Endothelial cell of umbilical vein (primary cell): Measurements from ENCODE around the gene ATOSA. TPM values are rescaled to one million over a fixed set of nuclear protein-coding genes. Genes with fewer than 3 reads are reported as not detected.

ENCODE experiments used
- BruUV-seq: library from RNA; stranded (reverse); fragments of 400-500 nt; replicated peaks from 2 replicates; lab custom pipeline; 2021; lab: Mats Ljungman, UMichigan
- CTCF ChIA-PET: fragments of 300-600, 350-600 bp; sonication (Branson Sonifier 250); formaldehyde crosslinking; loops from one replicate; lab custom pipeline; 2021; ENCODE audit warnings: antibody characterized with exemption, inconsistent platforms; lab: Charles Lee
- POLR2A ChIA-PET: fragments of 300-600, 350-600 bp; sonication (Branson Sonifier 250); formaldehyde crosslinking; loops from one replicate; lab custom pipeline; 2021; ENCODE audit warnings: antibody characterized with exemption, inconsistent platforms; lab: Charles Lee
- DNase-seq: peaks from one replicate; pipeline ENCODE4 v3.0.0-alpha.2; 2011; ENCODE audit warnings: low read depth, low spot score
- FAIRE-seq: peaks from 2 replicates; lab custom pipeline; 2011; peaks lifted over from hg19 to GRCh38; lab: Jason Lieb, UNC
- H2AFZ ChIP-seq: 2 replicates; pipeline ENCODE4 v1.6.0; 2012; ENCODE audit warnings: low read depth, low read length, control low read depth, inconsistent platforms
- H3K27ac ChIP-seq: 2 replicates; pipeline ENCODE4 v1.5.1; 2011; ENCODE audit warnings: low read depth, mild to moderate bottlenecking, control low read depth, low read length, moderate library complexity; ENCODE audit not compliant: insufficient read depth
- H3K27me3 ChIP-seq, 2 experiments: 2 replicates each; pipeline versions ENCODE4 v1.6.0 to v1.6.1; 2011; ENCODE audit warnings: low read length in 2 of 2, mixed read lengths in 1 of 2; ENCODE audit not compliant: control insufficient read depth in 2 of 2, insufficient read depth in 2 of 2
- H3K36me3 ChIP-seq, 2 experiments: 2 replicates in 1 of 2; 3 replicates in 1 of 2; pipeline ENCODE4 v1.5.1; 2011; ENCODE audit warnings: low read length in 2 of 2, mild to moderate bottlenecking in 1 of 2, moderate library complexity in 1 of 2; ENCODE audit not compliant: control insufficient read depth in 2 of 2, insufficient read depth in 2 of 2; ENCODE audit errors: extremely low read depth in 1 of 2
- H3K4me1 ChIP-seq: 3 replicates; pipeline ENCODE4 v1.5.1; 2011; ENCODE audit warnings: mild to moderate bottlenecking, low read length; ENCODE audit not compliant: control insufficient read depth, insufficient read depth; ENCODE audit errors: extremely low read depth
- H3K4me2 ChIP-seq: 2 replicates; pipeline ENCODE4 v1.6.1; 2011; ENCODE audit warnings: low read length, control low read depth, mixed read lengths; ENCODE audit not compliant: insufficient read depth
- H3K4me3 ChIP-seq, 3 experiments: fragments of 200-600 bp in 1 of 3; sonication (generic), shearing (Covaris generic) in 1 of 3; replicated peaks in 1 of 3; 2 replicates each; pipeline ENCODE4 v1.5.1; 2011 to 2016; ENCODE audit warnings: control low read depth in 3 of 3, low read length in 3 of 3, mild to moderate bottlenecking in 2 of 3, inconsistent platforms in 1 of 3, low read depth in 1 of 3, moderate library complexity in 1 of 3; ENCODE audit not compliant: insufficient read depth in 1 of 3
- H3K79me2 ChIP-seq: 2 replicates; pipeline ENCODE4 v1.6.0; 2012; ENCODE audit warnings: low read length, inconsistent platforms; ENCODE audit not compliant: control insufficient read depth, insufficient read depth
- H3K9ac ChIP-seq: replicated peaks from 2 replicates; pipeline ENCODE3; 2011; ENCODE audit warnings: low read length, control low read depth; ENCODE audit not compliant: insufficient read depth; ENCODE audit errors: extremely low read depth
- H3K9me1 ChIP-seq: replicated peaks from 3 replicates; pipeline ENCODE4 v1.6.0; 2011; ENCODE audit warnings: mild to moderate bottlenecking, low read length; ENCODE audit not compliant: control insufficient read depth, insufficient read depth; ENCODE audit errors: extremely low read depth
- H3K9me3 ChIP-seq: replicated peaks from 2 replicates; pipeline ENCODE4 v1.5.1; 2012; ENCODE audit warnings: low read length, inconsistent platforms; ENCODE audit not compliant: control insufficient read depth, insufficient read depth
- H4K20me1 ChIP-seq: replicated peaks from 2 replicates; pipeline ENCODE3; 2011; ENCODE audit warnings: mild to moderate bottlenecking, low read length; ENCODE audit not compliant: control insufficient read depth, insufficient read depth; ENCODE audit errors: extremely low read depth
- EZH2 ChIP-seq: IDR thresholded peaks from 2 replicates; pipeline ENCODE4 v1.6.1; 2012; ENCODE audit warnings: borderline replicate concordance, low read depth, mild to moderate bottlenecking, moderate library complexity, low read length, inconsistent platforms; ENCODE audit not compliant: severe bottlenecking
- FOS ChIP-seq: IDR thresholded peaks from 2 replicates; pipeline ENCODE4 v1.6.1; 2011; ENCODE audit warnings: mild to moderate bottlenecking, low read length, moderate library complexity, borderline replicate concordance; ENCODE audit not compliant: insufficient read depth
- GATA2 ChIP-seq: IDR thresholded peaks from 2 replicates; pipeline ENCODE4 v1.7.0; 2011; ENCODE audit warnings: low read depth, mild to moderate bottlenecking, moderate library complexity, mixed read lengths, low read length; ENCODE audit not compliant: insufficient read length, insufficient read depth
- JUN ChIP-seq: IDR thresholded peaks from 2 replicates; pipeline ENCODE4 v1.6.1; 2011; ENCODE audit warnings: borderline replicate concordance, low read depth; ENCODE audit not compliant: insufficient read length, insufficient read depth
- MYC ChIP-seq: IDR thresholded peaks from one replicate; pipeline ENCODE4 v1.6.1; 2011; ENCODE audit warnings: mild to moderate bottlenecking, low read depth, low read length
- POLR2A ChIP-seq: IDR thresholded peaks from 2 replicates; pipeline ENCODE4 v1.6.1; 2012; ENCODE audit warnings: low read depth, mild to moderate bottlenecking, control low read depth, low read length
- POLR2AphosphoS5 ChIP-seq: IDR thresholded peaks from 2 replicates; pipeline ENCODE4 v1.6.1; 2012; ENCODE audit warnings: low read depth, mild to moderate bottlenecking, control low read depth, low read length, moderate library complexity; ENCODE audit not compliant: insufficient read depth
- dilution Hi-C: fragments of 300-500 bp; cut with MboI; formaldehyde crosslinking; loops from one replicate; pipeline ENCODE4 v1.15.0; 2019; ENCODE audit warnings: low sequenced_read_pairs; ENCODE audit not compliant: extremely low pct_ligation_motif_present
- intact Hi-C: fragments of 100-400 bp; cut with micrococcal nuclease; formaldehyde crosslinking; loops from one replicate; pipeline ENCODE4 v1.10.0; 2022
- polyA plus RNA-seq, 4 experiments: library from polyadenylated mRNA; depleted of rRNA in 3 of 4; stranded (reverse) in 3 of 4; unstranded in 1 of 4; fragments of >200 nt; gene quantifications; 2 replicates each; pipeline versions ENCODE4 v1.2.1 to v1.2.3, GENCODE V29; 2011 to 2012; ENCODE audit warnings: missing spikeins in 1 of 4
- total RNA-seq: library from RNA; stranded (reverse); gene quantifications from 2 replicates; pipeline ENCODE4 v1.2.3, GENCODE V29; 2021
- TF ChIP-seq, protein P1 (sequence below): IDR thresholded peaks from 2 replicates; pipeline ENCODE4 v1.6.1; 2011; ENCODE audit not compliant: insufficient read depth, insufficient read length
- TF ChIP-seq, protein P2 (sequence below), 2 donors: IDR thresholded peaks; 1 replicate in 1 of 2; 2 replicates in 1 of 2; pipeline ENCODE4 v1.5.1; 2011; ENCODE audit warnings: low read length in 2 of 2, mild to moderate bottlenecking in 2 of 2, moderate library complexity in 2 of 2, control low read depth in 1 of 2, inconsistent platforms in 1 of 2, low read depth in 1 of 2; ENCODE audit not compliant: insufficient read depth in 1 of 2; ENCODE audit errors: extremely low read depth in 1 of 2

ATOSA gene
- total and polyA plus RNA-seq, 2 donors (not counting 3 experiments of a cell fraction or from before 2014, with no cell fraction given) = 19.4 to 41.1 TPM

DNA sequence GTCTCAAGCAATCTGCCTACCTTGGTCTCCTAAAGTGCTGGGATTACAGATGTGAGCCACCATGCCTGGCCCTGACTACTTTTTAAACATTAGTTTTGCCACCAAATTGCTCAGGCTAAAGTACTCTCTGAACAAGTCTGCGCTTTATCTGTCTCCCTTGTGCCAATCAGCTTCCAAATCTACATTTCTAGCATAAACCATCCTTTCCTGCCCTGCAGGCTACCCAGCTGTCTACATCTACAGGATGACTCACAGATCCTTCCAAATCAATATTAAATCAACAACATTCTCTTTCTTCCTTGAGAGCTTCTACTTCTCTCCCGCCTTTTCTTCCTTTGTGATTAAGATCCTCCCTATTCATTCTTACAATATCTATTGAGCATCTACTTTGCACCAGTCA lies 16.0 kb upstream of the ATOSA start:
- H3K79me2 ChIP-seq = no peaks in the 10 kb centered on the region
- H3K4me3 ChIP-seq = no peak overlapping the region
- H3K9me1 ChIP-seq = no peaks in the 10 kb centered on the region
- ChIA-PET POLR2A (no interaction called here), CTCF (no interaction called here)
- no peak overlapping the region for H2AFZ ChIP-seq
- H3K4me1 ChIP-seq = no peaks in the 10 kb centered on the region
- no TSS peak for BruUV-seq
- H3K27me3 ChIP-seq = peaks cover 4 to 6% of the 10 kb centered on the region in 2 experiments
- no peak overlapping the region for H3K9ac ChIP-seq
- dilution Hi-C loops = no loop called here
- TF ChIP-seq POLR2A (no peak), MYC (no peak), EZH2 (no peak), GATA2 (no peak), FOS (no peak), JUN (no peak), POLR2AphosphoS5 (no peak)
- TF ChIP-seq, protein P1, sequence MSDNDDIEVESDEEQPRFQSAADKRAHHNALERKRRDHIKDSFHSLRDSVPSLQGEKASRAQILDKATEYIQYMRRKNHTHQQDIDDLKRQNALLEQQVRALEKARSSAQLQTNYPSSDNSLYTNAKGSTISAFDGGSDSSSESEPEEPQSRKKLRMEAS = no peak
- TF ChIP-seq, protein P2, sequence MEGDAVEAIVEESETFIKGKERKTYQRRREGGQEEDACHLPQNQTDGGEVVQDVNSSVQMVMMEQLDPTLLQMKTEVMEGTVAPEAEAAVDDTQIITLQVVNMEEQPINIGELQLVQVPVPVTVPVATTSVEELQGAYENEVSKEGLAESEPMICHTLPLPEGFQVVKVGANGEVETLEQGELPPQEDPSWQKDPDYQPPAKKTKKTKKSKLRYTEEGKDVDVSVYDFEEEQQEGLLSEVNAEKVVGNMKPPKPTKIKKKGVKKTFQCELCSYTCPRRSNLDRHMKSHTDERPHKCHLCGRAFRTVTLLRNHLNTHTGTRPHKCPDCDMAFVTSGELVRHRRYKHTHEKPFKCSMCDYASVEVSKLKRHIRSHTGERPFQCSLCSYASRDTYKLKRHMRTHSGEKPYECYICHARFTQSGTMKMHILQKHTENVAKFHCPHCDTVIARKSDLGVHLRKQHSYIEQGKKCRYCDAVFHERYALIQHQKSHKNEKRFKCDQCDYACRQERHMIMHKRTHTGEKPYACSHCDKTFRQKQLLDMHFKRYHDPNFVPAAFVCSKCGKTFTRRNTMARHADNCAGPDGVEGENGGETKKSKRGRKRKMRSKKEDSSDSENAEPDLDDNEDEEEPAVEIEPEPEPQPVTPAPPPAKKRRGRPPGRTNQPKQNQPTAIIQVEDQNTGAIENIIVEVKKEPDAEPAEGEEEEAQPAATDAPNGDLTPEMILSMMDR (IDR thresholded peaks at IDR 0.05; ENCODE audit: extremely low read depth in 1 of 2, insufficient read depth in 1 of 2, low read depth in 1 of 2, low read length in 2 of 2) = no peak
- no peaks in the 10 kb centered on the region for H3K36me3 ChIP-seq
- no peaks in the 10 kb centered on the region for H4K20me1 ChIP-seq
- no peak overlapping the region for H3K4me2 ChIP-seq
- H3K27ac ChIP-seq = no peak overlapping the region
- intact Hi-C loops = loop anchor here (1.0 kb wide), 1 partner anchor 28 kb away; no protein-coding TSS in a partner anchor
- no peaks in the 10 kb centered on the region for H3K9me3 ChIP-seq
- DNase-seq = no peak
- no peak for FAIRE-seq
